Measurements from ENCODE around the gene HIP1.

Gene HIP1

GRCh38 chr7:75667938-75668337 lies 70.8 kb downstream of the HIP1 start:
- DNase-seq: no peak

- no peak for DNase-seq
These were observed 75.3 kb downstream of the HIP1 start for GRCh38 chr7:75663302-75663907.

- DNase-seq: no peak
These were observed 76.0 kb downstream of the HIP1 start for GRCh38 chr7:75662579-75663301.

- DNase-seq: no peak
These were observed 78.0 kb downstream of the HIP1 start for GRCh38 chr7:75660566-75661215.

GRCh38 chr7:75658802-75659201 lies 79.9 kb downstream of the HIP1 start:
- no peak for DNase-seq

GRCh38 chr7:75658369-75658768 lies 80.4 kb downstream of the HIP1 start:
- no peak for DNase-seq

GRCh38 chr7:75657866-75658265 lies 80.9 kb downstream of the HIP1 start:
- DNase-seq: no peak

GRCh38 chr7:75656740-75657139 lies 82.0 kb downstream of the HIP1 start:
- no peak for DNase-seq

GRCh38 chr7:75655536-75655935 lies 83.2 kb downstream of the HIP1 start:
- no peak for DNase-seq

- no peak for DNase-seq
These were observed 83.9 kb downstream of the HIP1 start for GRCh38 chr7:75654855-75655254.

GRCh38 chr7:75653651-75654050 lies 85.1 kb downstream of the HIP1 start:
- no peak for DNase-seq

GRCh38 chr7:75652788-75653187 lies 86.0 kb downstream of the HIP1 start:
- DNase-seq: no peak

- peak; percentile 26 for DNase-seq
These were observed 88.1 kb downstream of the HIP1 start for GRCh38 chr7:75650681-75651080.

GRCh38 chr7:75650062-75650461 lies 88.7 kb downstream of the HIP1 start:
- no peak for DNase-seq

- no peak for DNase-seq
These were observed 89.3 kb downstream of the HIP1 start for GRCh38 chr7:75649462-75649861.

- no peak for DNase-seq
These were observed 90.9 kb downstream of the HIP1 start for GRCh38 chr7:75647709-75648438.

- no peak for DNase-seq
These were observed 92.1 kb downstream of the HIP1 start for GRCh38 chr7:75646571-75647102.

GRCh38 chr7:75645570-75645969 lies 93.2 kb downstream of the HIP1 start:
- no peak for DNase-seq

- DNase-seq: no peak
These were observed 94.2 kb downstream of the HIP1 start for GRCh38 chr7:75644589-75644988.

GRCh38 chr7:75642810-75643486 lies 95.8 kb downstream of the HIP1 start:
- DNase-seq: peak; percentile 75

GRCh38 chr7:75640201-75640600 lies 98.5 kb downstream of the HIP1 start:
- DNase-seq: no peak

GRCh38 chr7:75639886-75640190 lies 98.9 kb downstream of the HIP1 start:
- DNase-seq: no peak
